ENCODE results near the gene EFEMP1.

Gene EFEMP1

GRCh38 chr2:55916473-55917049, 7.0 kb downstream of the EFEMP1 start:
- no peak overlapping the region for H3K4me3 ChIP-seq (ENCODE audit: low read depth, low read length)
- TF ChIP-seq CTCF (IDR thresholded peaks at IDR 0.05; ENCODE audit: control insufficient read depth, extremely low read depth, insufficient read depth), result no peak
- DNase-seq (ENCODE audit: low read depth), result no peak

- DNase-seq (ENCODE audit: low read depth), result no peak
- H3K4me3 ChIP-seq (ENCODE audit: low read depth, low read length), result no peak overlapping the region
- TF ChIP-seq CTCF (IDR thresholded peaks at IDR 0.05; ENCODE audit: control insufficient read depth, extremely low read depth, insufficient read depth), result no peak
Measured at GRCh38 chr2:55914786-55915185, 8.8 kb downstream of the EFEMP1 start.

GRCh38 chr2:55912926-55913325, 10.7 kb downstream of the EFEMP1 start:
- DNase-seq (ENCODE audit: low read depth), result no peak
- no peak overlapping the region for H3K4me3 ChIP-seq (ENCODE audit: low read depth, low read length)
- TF ChIP-seq CTCF (IDR thresholded peaks at IDR 0.05; ENCODE audit: control insufficient read depth, extremely low read depth, insufficient read depth), result no peak

GRCh38 chr2:55910077-55910476, 13.5 kb downstream of the EFEMP1 start:
- TF ChIP-seq CTCF (IDR thresholded peaks at IDR 0.05; ENCODE audit: control insufficient read depth, extremely low read depth, insufficient read depth), result no peak
- DNase-seq (ENCODE audit: low read depth), result no peak
- no peak overlapping the region for H3K4me3 ChIP-seq (ENCODE audit: low read depth, low read length)

GRCh38 chr2:55907686-55908085, 15.9 kb downstream of the EFEMP1 start:
- peak; percentile 62 for DNase-seq (ENCODE audit: low read depth)
- H3K4me3 ChIP-seq (ENCODE audit: low read depth, low read length), result no peak overlapping the region
- no peak for TF ChIP-seq CTCF (IDR thresholded peaks at IDR 0.05; ENCODE audit: control insufficient read depth, extremely low read depth, insufficient read depth)

- TF ChIP-seq CTCF (IDR thresholded peaks at IDR 0.05; ENCODE audit: control insufficient read depth, extremely low read depth, insufficient read depth), result no peak
- no peak for DNase-seq (ENCODE audit: low read depth)
- no peak overlapping the region for H3K4me3 ChIP-seq (ENCODE audit: low read depth, low read length)
Measured at GRCh38 chr2:55906993-55907392, 16.6 kb downstream of the EFEMP1 start.

- TF ChIP-seq CTCF (IDR thresholded peaks at IDR 0.05; ENCODE audit: control insufficient read depth, extremely low read depth, insufficient read depth), result no peak
- no peak for DNase-seq (ENCODE audit: low read depth)
Measured at GRCh38 chr2:55903727-55904126, 19.9 kb downstream of the EFEMP1 start.

More at GRCh38 chr2:55903727-55904126, 19.9 kb downstream of the EFEMP1 start:
- no peak overlapping the region for H3K4me3 ChIP-seq (ENCODE audit: low read depth, low read length)
